Lower leg skin (tissue), 3 donors: ENCODE measurements around the gene INPP4B.

Experiments
- CTCF ChIP-seq, 3 donors: fragments of 450-650 bp; IDR thresholded peaks; one replicate each; pipeline ENCODE4 v1.5.1; 2016; ENCODE audit warnings: antibody characterized with exemption in 3 of 3, mild to moderate bottlenecking in 3 of 3, moderate library complexity in 2 of 3
- POLR2A ChIP-seq, 2 donors: fragments of 450-650 bp; IDR thresholded peaks; one replicate each; pipeline ENCODE4 v1.6.1; 2016 to 2017; ENCODE audit warnings: antibody characterized with exemption in 2 of 2, mild to moderate bottlenecking in 1 of 2, moderate library complexity in 1 of 2

- TF ChIP-seq CTCF (IDR thresholded peaks at IDR 0.05) = no peak
- TF ChIP-seq POLR2A (IDR thresholded peaks at IDR 0.05) = no peak
These were observed 780.9 kb downstream of the INPP4B start for GRCh38 chr4:142065086-142065647.
